ENCODE data around the gene HDAC9. TPM values are rescaled to one million over a fixed set of nuclear protein-coding genes. Genes with fewer than 3 reads are reported as not detected.

HDAC9 gene
- polyA plus RNA-seq, 3 donors, result 41.7 to 51.2 (median 44.2) TPM

GRCh38 chr7:18960725-18961124 is 465.2 kb downstream of the HDAC9 start:
- Histone ChIP-seq H3K9me3 (replicated peaks in 1 of 2; ENCODE audit: control insufficient read depth in 1 of 2, insufficient read depth in 1 of 2, low read length in 2 of 2) (peaks cover 0 to 4% of the 10 kb centered on the region in 2 donors), H3K27ac (ENCODE audit: low read depth in 1 of 2, low read length in 2 of 2) (no peak overlapping the region), H3K4me3 (replicated peaks in 1 of 3; ENCODE audit: low read depth in 2 of 3, low read length in 3 of 3) (no peak overlapping the region), H3K36me3 (replicated peaks in 1 of 2; ENCODE audit: control insufficient read depth in 1 of 2, insufficient read depth in 2 of 2, low read length in 2 of 2) (no peaks in the 10 kb centered on the region), H2AFZ (ENCODE audit: insufficient read depth, low read depth, low read length, poor library complexity, severe bottlenecking) (no peak overlapping the region), H4K20me1 (ENCODE audit: insufficient read depth, low read length) (no peaks in the 10 kb centered on the region), H3K4me1 (ENCODE audit: control insufficient read depth in 1 of 2, insufficient read depth in 2 of 2, low read length in 2 of 2) (no peaks in the 10 kb centered on the region), H3K27me3 (ENCODE audit: control insufficient read depth in 2 of 2, insufficient read depth in 2 of 2, low read length in 2 of 2) (no peaks in the 10 kb centered on the region), H3K4me2 (replicated peaks; ENCODE audit: extremely low read depth, low read length, poor library complexity, severe bottlenecking) (no peak overlapping the region), H3K9ac (ENCODE audit: insufficient read depth, low read length, poor library complexity, severe bottlenecking) (no peak overlapping the region), H3K79me2 (ENCODE audit: insufficient read depth, low read length) (no peaks in the 10 kb centered on the region)
- Mint-ChIP-seq H3K4me3 (no peak overlapping the region), H3K27me3 (ENCODE audit: low read depth in 3 of 3) (no peaks in the 10 kb centered on the region), H3K9me3 (peaks cover 0 to 6% (median 3%) of the 10 kb centered on the region in 7 donors), H3K4me1 (no peaks in the 10 kb centered on the region), H3K36me3 (no peaks in the 10 kb centered on the region), H3K27ac (no peak overlapping the region)
- TF ChIP-seq, protein P1, sequence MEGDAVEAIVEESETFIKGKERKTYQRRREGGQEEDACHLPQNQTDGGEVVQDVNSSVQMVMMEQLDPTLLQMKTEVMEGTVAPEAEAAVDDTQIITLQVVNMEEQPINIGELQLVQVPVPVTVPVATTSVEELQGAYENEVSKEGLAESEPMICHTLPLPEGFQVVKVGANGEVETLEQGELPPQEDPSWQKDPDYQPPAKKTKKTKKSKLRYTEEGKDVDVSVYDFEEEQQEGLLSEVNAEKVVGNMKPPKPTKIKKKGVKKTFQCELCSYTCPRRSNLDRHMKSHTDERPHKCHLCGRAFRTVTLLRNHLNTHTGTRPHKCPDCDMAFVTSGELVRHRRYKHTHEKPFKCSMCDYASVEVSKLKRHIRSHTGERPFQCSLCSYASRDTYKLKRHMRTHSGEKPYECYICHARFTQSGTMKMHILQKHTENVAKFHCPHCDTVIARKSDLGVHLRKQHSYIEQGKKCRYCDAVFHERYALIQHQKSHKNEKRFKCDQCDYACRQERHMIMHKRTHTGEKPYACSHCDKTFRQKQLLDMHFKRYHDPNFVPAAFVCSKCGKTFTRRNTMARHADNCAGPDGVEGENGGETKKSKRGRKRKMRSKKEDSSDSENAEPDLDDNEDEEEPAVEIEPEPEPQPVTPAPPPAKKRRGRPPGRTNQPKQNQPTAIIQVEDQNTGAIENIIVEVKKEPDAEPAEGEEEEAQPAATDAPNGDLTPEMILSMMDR (IDR thresholded peaks at IDR 0.05), result no peak
- no peak for DNase-seq
- no CpG with 5 or more reads among the region's 4 CpGs for WGBS (ENCODE audit: insufficient coverage)
- intact Hi-C loops (cut with micrococcal nuclease), result no loop called here

- Histone ChIP-seq H3K36me3 (replicated peaks in 1 of 2; ENCODE audit: control insufficient read depth in 1 of 2, insufficient read depth in 2 of 2, low read length in 2 of 2) (no peaks in the 10 kb centered on the region), H3K9ac (ENCODE audit: insufficient read depth, low read length, poor library complexity, severe bottlenecking) (no peak overlapping the region), H3K4me1 (ENCODE audit: control insufficient read depth in 1 of 2, insufficient read depth in 2 of 2, low read length in 2 of 2) (no peaks in the 10 kb centered on the region), H3K27me3 (ENCODE audit: control insufficient read depth in 2 of 2, insufficient read depth in 2 of 2, low read length in 2 of 2) (no peaks in the 10 kb centered on the region), H4K20me1 (ENCODE audit: insufficient read depth, low read length) (no peaks in the 10 kb centered on the region), H3K79me2 (ENCODE audit: insufficient read depth, low read length) (no peaks in the 10 kb centered on the region), H2AFZ (ENCODE audit: insufficient read depth, low read depth, low read length, poor library complexity, severe bottlenecking) (no peak overlapping the region), H3K4me2 (replicated peaks; ENCODE audit: extremely low read depth, low read length, poor library complexity, severe bottlenecking) (no peak overlapping the region), H3K27ac (ENCODE audit: low read depth in 1 of 2, low read length in 2 of 2) (no peak overlapping the region), H3K9me3 (replicated peaks in 1 of 2; ENCODE audit: control insufficient read depth in 1 of 2, insufficient read depth in 1 of 2, low read length in 2 of 2) (peaks cover 0 to 8% of the 10 kb centered on the region in 2 donors), H3K4me3 (replicated peaks in 1 of 3; ENCODE audit: low read depth in 2 of 3, low read length in 3 of 3) (no peak overlapping the region)
- Mint-ChIP-seq H3K4me1 (no peaks in the 10 kb centered on the region), H3K27me3 (ENCODE audit: low read depth in 3 of 3) (no peaks in the 10 kb centered on the region), H3K9me3 (peaks cover 0 to 7% (median 3%) of the 10 kb centered on the region in 7 donors), H3K27ac (no peak overlapping the region), H3K4me3 (no peak overlapping the region), H3K36me3 (no peaks in the 10 kb centered on the region)
- WGBS (ENCODE audit: insufficient coverage), result 100% methylated on average over 1 of the region's 4 CpGs
- DNase-seq, result no peak
- intact Hi-C loops (cut with micrococcal nuclease), result no loop called here
- TF ChIP-seq, protein P1 (IDR thresholded peaks at IDR 0.05), result no peak
These were observed 466.5 kb downstream of the HDAC9 start for GRCh38 chr7:18962031-18962430.
